Body of pancreas (tissue), 4 donors: ENCODE results near the gene MED26. TPM values are rescaled to one million over a fixed set of nuclear protein-coding genes. Genes with fewer than 3 reads are reported as not detected.
"Not testable (repeated sequence)": the region's sequence is repeated elsewhere in the genome, so short reads cannot be mapped to it uniquely, and the experiment has no call there.

ENCODE experiments used
- ATAC-seq: fragments of 150-250 bp; one replicate; pipeline ENCODE4 v1.9.1; 2016
- DNase-seq, 4 donors: peaks; one replicate each; pipeline ENCODE4 v3.0.0-alpha.2; 2019
- H3K27ac ChIP-seq, 4 donors: fragments of 200-600 bp; sonication (generic); 1 replicate in 3 of 4; 2 replicates in 1 of 4; pipeline versions ENCODE4 v1.5.1 to v1.6.1; 2016 to 2019; ENCODE audit warnings: mild to moderate bottlenecking in 1 of 4, mixed read lengths in 1 of 4, moderate library complexity in 1 of 4
- H3K27me3 ChIP-seq, 2 donors: fragments of 200-600 bp; sonication (generic); one replicate each; pipeline ENCODE4 v1.6.0; 2016; ENCODE audit warnings: mild to moderate bottlenecking in 1 of 2
- H3K36me3 ChIP-seq, 2 donors: fragments of 200-600 bp; sonication (generic); replicated peaks in 1 of 2; 2 replicates each; pipeline ENCODE4 v1.5.1; 2016; ENCODE audit warnings: low read depth in 2 of 2; ENCODE audit not compliant: insufficient read depth in 1 of 2
- H3K4me1 ChIP-seq: fragments of 200-600 bp; sonication (generic); one replicate; pipeline ENCODE4 v1.6.0; 2016
- H3K4me3 ChIP-seq, 2 donors: fragments of 200-600 bp; sonication (generic); 1 replicate in 1 of 2; 2 replicates in 1 of 2; pipeline ENCODE4 v1.5.1; 2016 to 2019
- H3K9me3 ChIP-seq, 3 donors: fragments of 200-600 bp; sonication (generic); 1 replicate in 2 of 3; 2 replicates in 1 of 3; pipeline ENCODE4 v1.5.1; 2016
- POLR2A ChIP-seq, 3 donors: fragments of 450-650 bp; IDR thresholded peaks; one replicate each; pipeline ENCODE4 v1.6.1; 2016; ENCODE audit warnings: antibody characterized with exemption in 3 of 3, mild to moderate bottlenecking in 2 of 3
- WGBS, 2 donors: methylation state at CpG; one replicate each; pipeline ENCODE4 v1.1.5; 2017; 5-methylcytosine and 5-hydroxymethylcytosine counted together
- intact Hi-C: fragments of 100-400 bp; cut with DNase I; formaldehyde crosslinking; loops from one replicate; pipeline ENCODE4 v1.15.1; 2023
- total RNA-seq, 2 donors: library from RNA; depleted of rRNA; stranded (reverse); fragments of >200 nt; gene quantifications; one replicate each; pipeline ENCODE4 v1.1.0, GENCODE V29; 2016
- TF ChIP-seq, protein P1 (sequence below), 7 experiments: fragments of 450-650 bp in 4 of 7; fragments of 200-600 bp in 3 of 7; sonication (generic) in 3 of 7; IDR thresholded peaks; one replicate each; pipeline ENCODE4 v1.5.1; 2016 to 2019; ENCODE audit warnings: antibody characterized with exemption in 7 of 7

MED26 gene
- total RNA-seq, 2 donors from 2014 or later = 4.9 to 8.2 TPM

- 82 to 90% methylated on average over 3 of the region's 3 CpGs for WGBS, 2 donors
- intact Hi-C loops = no loop called here
Observed at GRCh38 chr19:16673231-16673630, 45.2 kb upstream of the MED26 start.

DNA sequence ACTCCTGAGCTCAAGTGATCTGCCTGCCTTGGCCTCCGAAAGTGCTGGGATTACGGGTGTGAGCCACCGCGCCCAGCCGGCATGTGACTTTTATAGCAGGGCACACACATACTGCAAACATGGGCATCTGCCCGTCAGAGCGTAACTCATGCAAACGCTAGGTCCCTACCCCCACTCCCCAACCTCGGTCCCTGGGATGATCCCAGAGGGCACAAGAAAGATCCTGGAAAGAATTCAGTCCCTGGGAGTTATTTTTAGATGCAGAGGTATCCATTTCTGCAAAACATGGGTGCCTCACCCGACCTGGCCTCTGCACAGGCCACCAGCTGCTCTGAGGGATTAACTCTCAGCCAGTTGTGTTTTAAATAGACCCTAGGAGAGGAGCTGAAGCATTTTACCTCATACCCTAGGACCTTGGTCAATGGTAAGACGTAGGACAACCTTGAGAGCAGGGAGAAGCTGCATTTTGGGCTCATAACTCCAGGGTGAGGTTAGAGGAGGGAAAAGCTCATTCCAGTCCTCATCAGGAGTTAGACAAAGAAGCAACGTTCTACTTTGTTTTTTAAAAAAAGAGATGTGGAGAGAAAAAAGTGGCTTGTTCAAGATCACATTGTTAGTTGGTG lies 43.8 kb upstream of the MED26 start:
- WGBS, 2 donors = 87% methylated on average over 11 to 12 of the region's 12 CpGs
- H3K4me3 ChIP-seq = no peak overlapping the region
- H3K9me3 ChIP-seq = no peaks in the 10 kb centered on the region
- H3K4me1 ChIP-seq = no peaks in the 10 kb centered on the region
- H3K27me3 ChIP-seq = no peaks in the 10 kb centered on the region
- no peak for TF ChIP-seq POLR2A (IDR thresholded peaks at IDR 0.05)
- TF ChIP-seq, protein P1, sequence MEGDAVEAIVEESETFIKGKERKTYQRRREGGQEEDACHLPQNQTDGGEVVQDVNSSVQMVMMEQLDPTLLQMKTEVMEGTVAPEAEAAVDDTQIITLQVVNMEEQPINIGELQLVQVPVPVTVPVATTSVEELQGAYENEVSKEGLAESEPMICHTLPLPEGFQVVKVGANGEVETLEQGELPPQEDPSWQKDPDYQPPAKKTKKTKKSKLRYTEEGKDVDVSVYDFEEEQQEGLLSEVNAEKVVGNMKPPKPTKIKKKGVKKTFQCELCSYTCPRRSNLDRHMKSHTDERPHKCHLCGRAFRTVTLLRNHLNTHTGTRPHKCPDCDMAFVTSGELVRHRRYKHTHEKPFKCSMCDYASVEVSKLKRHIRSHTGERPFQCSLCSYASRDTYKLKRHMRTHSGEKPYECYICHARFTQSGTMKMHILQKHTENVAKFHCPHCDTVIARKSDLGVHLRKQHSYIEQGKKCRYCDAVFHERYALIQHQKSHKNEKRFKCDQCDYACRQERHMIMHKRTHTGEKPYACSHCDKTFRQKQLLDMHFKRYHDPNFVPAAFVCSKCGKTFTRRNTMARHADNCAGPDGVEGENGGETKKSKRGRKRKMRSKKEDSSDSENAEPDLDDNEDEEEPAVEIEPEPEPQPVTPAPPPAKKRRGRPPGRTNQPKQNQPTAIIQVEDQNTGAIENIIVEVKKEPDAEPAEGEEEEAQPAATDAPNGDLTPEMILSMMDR (IDR thresholded peaks at IDR 0.05) = no peak
- intact Hi-C loops = no loop called here
- no peaks in the 10 kb centered on the region for H3K36me3 ChIP-seq
- DNase-seq (no peak), ATAC-seq (no peak)
- H3K27ac ChIP-seq = no peak overlapping the region

More at GRCh38 chr19:16673231-16673630, 45.2 kb upstream of the MED26 start:
- Histone ChIP-seq H3K4me1 (no peaks in the 10 kb centered on the region), H3K9me3 (no peaks in the 10 kb centered on the region), H3K36me3 (no peaks in the 10 kb centered on the region), H3K4me3 (no peak overlapping the region), H3K27ac (no peak overlapping the region), H3K27me3 (no peaks in the 10 kb centered on the region)
- ATAC-seq (no peak), DNase-seq (no peak)
- TF ChIP-seq, protein P1 (IDR thresholded peaks at IDR 0.05) = no peak
- no peak for TF ChIP-seq POLR2A (IDR thresholded peaks at IDR 0.05)

DNA sequence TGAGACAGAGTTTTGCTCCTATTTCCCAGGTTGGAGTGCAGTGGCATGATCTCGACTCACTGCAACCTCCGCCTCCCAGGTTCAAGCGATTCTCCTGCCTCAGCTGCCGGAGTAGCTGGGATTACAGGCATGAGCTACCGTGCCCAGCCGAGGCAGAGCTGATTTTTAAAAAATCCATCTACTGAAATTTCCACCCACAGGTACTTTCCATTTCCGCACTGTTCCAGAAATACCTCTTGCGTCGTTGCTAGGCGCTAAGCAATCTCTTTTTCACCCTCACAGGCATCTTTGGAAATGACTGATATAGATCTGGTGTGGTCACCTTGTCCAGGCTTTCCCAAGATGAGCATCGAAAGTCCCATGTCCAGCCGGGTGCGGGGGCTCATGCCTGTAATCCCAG lies 42.3 kb upstream of the MED26 start:
- Histone ChIP-seq H3K27me3 (no peaks in the 10 kb centered on the region), H3K27ac (no peak overlapping the region), H3K9me3 (no peaks in the 10 kb centered on the region), H3K4me3 (no peak overlapping the region), H3K36me3 (no peaks in the 10 kb centered on the region), H3K4me1 (no peaks in the 10 kb centered on the region)
- TF ChIP-seq, protein P1 (IDR thresholded peaks at IDR 0.05) = no peak
- no peak for TF ChIP-seq POLR2A (IDR thresholded peaks at IDR 0.05)
- intact Hi-C loops = no loop called here
- WGBS, 2 donors = 96 to 97% methylated on average over 13 of the region's 13 CpGs
- DNase-seq (no peak), ATAC-seq (no peak)

GRCh38 chr19:16668702-16669101 lies 40.7 kb upstream of the MED26 start:
- 97 to 100% methylated on average over 4 of the region's 4 CpGs for WGBS, 2 donors
- intact Hi-C loops = not testable (repeated sequence)

DNA sequence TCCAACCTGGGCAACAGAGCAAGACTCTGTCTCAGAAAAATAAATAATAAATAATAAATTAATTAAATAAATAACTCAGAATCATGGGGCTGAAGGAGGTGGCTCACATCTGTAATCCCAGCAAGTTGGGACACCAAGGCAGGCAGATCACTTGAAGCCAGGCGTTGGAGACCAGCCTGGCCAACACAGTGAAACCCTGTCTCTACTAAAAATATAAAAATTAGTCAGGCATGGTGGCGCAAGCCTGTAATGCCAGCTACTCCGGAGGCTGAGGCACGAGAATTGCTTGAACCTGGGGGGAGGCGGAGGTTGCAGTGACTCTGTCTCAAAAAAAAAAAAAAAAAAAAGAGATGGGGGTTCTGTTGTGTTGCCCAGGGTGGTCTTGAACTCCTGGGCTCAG lies 40.2 kb upstream of the MED26 start:
- no peak for TF ChIP-seq POLR2A (IDR thresholded peaks at IDR 0.05)
- TF ChIP-seq, protein P1 (IDR thresholded peaks at IDR 0.05) = no peak
- ATAC-seq (no peak), DNase-seq (no peak)
- H3K27me3 ChIP-seq = no peaks in the 10 kb centered on the region
- no peaks in the 10 kb centered on the region for H3K4me1 ChIP-seq
- no peaks in the 10 kb centered on the region for H3K9me3 ChIP-seq
- no peaks in the 10 kb centered on the region for H3K36me3 ChIP-seq
- no peak overlapping the region for H3K27ac ChIP-seq
- WGBS, 2 donors = 78 to 95% methylated on average over 5 of the region's 5 CpGs
- intact Hi-C loops = no loop called here
- H3K4me3 ChIP-seq = no peak overlapping the region

More at GRCh38 chr19:16668702-16669101, 40.7 kb upstream of the MED26 start:
- H3K27ac ChIP-seq, H3K9me3 ChIP-seq, H3K36me3 ChIP-seq, H3K4me1 ChIP-seq, H3K4me3 ChIP-seq, DNase-seq, H3K27me3 ChIP-seq, ATAC-seq: not testable (repeated sequence)
